Fibroblast of mammary gland (primary cell): Measurements from ENCODE around the gene MAFG.

Experiments used
- DNase-seq: peaks from one replicate; pipeline ENCODE4 v3.0.0-alpha.2; 2010; ENCODE audit warnings: low read depth
- H3K4me3 ChIP-seq: 2 replicates; pipeline ENCODE4 v1.5.1; 2011; ENCODE audit warnings: low read depth, mild to moderate bottlenecking, low read length, moderate library complexity; ENCODE audit not compliant: control insufficient read depth
- CTCF ChIP-seq: conservative IDR thresholded peaks from 2 replicates; pipeline ENCODE4 v1.5.1; 2011; ENCODE audit warnings: low read depth, low read length, inconsistent platforms; ENCODE audit not compliant: control insufficient read depth, insufficient read depth

The MAFG gene

GRCh38 chr17:81911277-81911961, 16.1 kb downstream of the MAFG start, which contains the start of gene PCYT2:
Gene PCYT2 (minus strand): TSS chr17:81911399. CDS start chr17:81911355, 44 bp downstream.
- H3K4me3 ChIP-seq, result peak within 1 kb of the TSS; percentile 71
- no peak for TF ChIP-seq CTCF

GRCh38 chr17:81910840-81911276, 16.7 kb downstream of the MAFG start:
- no peak for TF ChIP-seq CTCF
- no peak for DNase-seq
- peak overlapping the region; percentile 71 for H3K4me3 ChIP-seq

More at GRCh38 chr17:81911277-81911961, 16.1 kb downstream of the MAFG start, which contains the start of gene PCYT2:
- DNase-seq, result peak; percentile 76

GRCh38 chr17:81909966-81910839, 17.3 kb downstream of the MAFG start:
- H3K4me3 ChIP-seq, result peak overlapping the region; percentile 71
- TF ChIP-seq CTCF, result no peak
- no peak for DNase-seq

GRCh38 chr17:81909231-81909630, 18.3 kb downstream of the MAFG start:
- TF ChIP-seq CTCF, result no peak
- H3K4me3 ChIP-seq, result no peak overlapping the region
- DNase-seq, result no peak

GRCh38 chr17:81908793-81909192, 18.7 kb downstream of the MAFG start:
- no peak for DNase-seq
- no peak overlapping the region for H3K4me3 ChIP-seq
- no peak for TF ChIP-seq CTCF

GRCh38 chr17:81907219-81908145, 20.1 kb downstream of the MAFG start:
- H3K4me3 ChIP-seq, result no peak overlapping the region
- no peak for DNase-seq
- TF ChIP-seq CTCF, result no peak
